NAMALWA (cell line): ENCODE data around the gene GNG12.

Experiments used
- DNase-seq: peaks from one replicate; pipeline ENCODE4 v3.0.0-alpha.2; 2015; ENCODE audit warnings: low spot score

GNG12 gene

GRCh38 chr1:67753776-67754525 is 79.3 kb downstream of the GNG12 start:
- no peak for DNase-seq

DNA sequence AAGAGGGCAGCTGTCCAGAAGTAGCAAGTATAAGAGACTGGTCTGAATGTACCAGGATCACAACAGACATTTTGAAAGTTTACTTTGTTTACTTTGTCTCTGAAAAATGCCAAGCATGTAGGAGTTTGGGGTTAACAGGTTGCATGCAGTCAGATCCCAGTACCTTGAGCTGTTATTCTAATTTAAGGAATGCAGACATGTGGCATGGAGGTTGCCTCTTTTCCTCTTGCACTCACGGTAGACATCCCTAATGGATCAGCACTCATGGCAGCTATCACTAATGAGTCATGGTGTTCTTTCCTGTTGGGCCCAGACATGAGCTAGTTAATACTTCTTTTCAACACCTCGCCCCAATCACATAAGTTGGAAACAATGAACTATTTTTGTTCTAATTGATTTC is 81.0 kb downstream of the GNG12 start:
- DNase-seq: no peak

- no peak for DNase-seq
These were observed 82.6 kb downstream of the GNG12 start for GRCh38 chr1:67750691-67751054.

GRCh38 chr1:67749844-67750690 is 83.2 kb downstream of the GNG12 start:
- no peak for DNase-seq

GRCh38 chr1:67749263-67749843 is 83.9 kb downstream of the GNG12 start:
- no peak for DNase-seq

GRCh38 chr1:67748630-67749029 is 84.6 kb downstream of the GNG12 start:
- no peak for DNase-seq

DNA sequence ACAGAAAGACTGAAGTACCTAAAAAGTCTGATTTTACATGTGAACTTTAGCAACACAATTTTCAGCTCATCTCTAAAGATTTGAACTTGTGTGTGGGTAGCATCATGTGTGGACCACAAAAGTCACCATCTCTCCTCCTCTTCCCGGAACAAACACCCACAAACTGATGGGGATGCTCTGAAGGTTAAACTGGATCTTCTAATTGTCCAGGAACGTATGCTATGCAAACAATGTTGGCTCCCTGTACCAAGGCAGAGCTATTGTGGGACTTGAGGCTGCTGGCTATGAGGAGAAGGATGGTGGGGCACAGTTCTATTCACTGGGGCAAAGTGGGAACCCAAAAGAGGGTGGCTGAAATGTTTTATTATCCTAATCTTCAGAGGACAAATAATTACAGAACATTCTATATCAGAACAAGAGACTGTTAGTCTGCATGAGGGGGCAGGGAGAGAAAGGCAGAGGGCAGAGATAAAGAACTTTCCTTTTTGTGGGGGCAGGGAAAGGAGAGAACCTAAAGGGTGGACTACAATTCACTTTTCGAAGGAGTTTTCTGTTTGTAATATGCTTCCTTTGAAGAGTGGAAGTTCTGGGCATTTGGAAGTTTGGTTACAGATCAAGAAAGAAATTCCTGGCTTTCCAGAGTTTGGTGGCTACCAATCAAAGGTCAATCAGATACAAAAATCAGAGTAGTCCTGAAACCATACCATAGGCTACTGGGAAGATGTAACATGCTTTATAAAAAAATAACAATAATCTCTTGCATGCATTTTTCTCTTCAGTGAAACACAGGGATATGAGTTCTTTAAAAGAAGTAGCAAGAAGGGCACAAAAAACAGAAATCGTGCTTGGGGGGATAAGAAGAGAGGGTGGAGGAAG is 85.4 kb downstream of the GNG12 start:
- DNase-seq: no peak

GRCh38 chr1:67745875-67746698 is 87.2 kb downstream of the GNG12 start:
- DNase-seq: no peak

DNA sequence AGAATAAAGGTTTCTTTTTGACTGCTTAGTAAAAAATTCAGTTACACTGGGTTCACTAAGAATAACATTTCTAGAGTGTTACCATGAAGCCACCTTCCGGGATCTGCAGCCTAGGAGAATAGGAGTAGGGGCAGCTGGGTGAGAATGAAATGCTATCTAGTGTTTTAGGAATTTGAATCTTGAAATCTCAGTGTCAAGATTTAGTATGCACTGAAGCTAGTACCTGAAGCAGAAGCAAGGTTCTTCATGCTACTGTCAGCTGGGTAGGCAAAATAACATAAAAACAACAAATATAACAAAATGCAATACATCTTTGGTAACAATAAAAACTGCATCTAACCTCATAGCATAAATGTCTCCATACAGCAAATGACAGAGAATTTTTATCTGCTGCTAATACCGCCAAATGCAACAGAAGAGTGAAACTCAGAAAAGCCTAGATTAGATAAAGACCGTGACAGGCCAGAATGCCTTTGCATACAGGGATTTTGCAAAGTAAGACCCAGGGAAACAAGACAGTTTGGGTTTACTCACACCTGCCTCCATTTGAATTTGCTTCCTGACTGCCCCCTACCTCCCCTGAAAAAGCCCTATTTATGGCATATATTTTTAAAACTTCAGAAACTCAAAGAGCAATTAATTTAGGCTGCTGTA is 90.1 kb downstream of the GNG12 start:
- DNase-seq: peak; percentile 40

- DNase-seq: no peak
These were observed 91.5 kb downstream of the GNG12 start for GRCh38 chr1:67741736-67742135.

DNA sequence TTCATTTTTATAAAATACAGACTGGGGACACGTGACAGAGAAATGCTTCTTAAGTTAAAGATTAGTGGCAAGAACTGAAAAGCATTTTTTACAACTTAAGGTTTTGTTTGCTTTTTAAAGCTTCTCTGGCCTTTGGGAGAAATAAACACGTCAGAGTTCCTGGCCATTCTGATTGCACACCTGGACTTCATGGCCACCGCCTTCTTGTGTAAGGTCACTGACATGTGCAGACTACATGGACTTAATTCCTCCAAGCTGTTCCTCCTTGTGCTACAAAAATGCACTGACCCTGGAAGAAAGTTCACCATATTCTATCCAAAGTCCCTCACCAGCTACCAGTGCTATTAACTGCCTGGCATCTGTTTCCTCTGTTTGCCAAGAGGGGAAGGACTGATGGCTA is 92.1 kb downstream of the GNG12 start:
- DNase-seq: no peak

GRCh38 chr1:67740543-67740942 is 92.7 kb downstream of the GNG12 start:
- no peak for DNase-seq

GRCh38 chr1:67739361-67739760 is 93.9 kb downstream of the GNG12 start:
- no peak for DNase-seq

DNA sequence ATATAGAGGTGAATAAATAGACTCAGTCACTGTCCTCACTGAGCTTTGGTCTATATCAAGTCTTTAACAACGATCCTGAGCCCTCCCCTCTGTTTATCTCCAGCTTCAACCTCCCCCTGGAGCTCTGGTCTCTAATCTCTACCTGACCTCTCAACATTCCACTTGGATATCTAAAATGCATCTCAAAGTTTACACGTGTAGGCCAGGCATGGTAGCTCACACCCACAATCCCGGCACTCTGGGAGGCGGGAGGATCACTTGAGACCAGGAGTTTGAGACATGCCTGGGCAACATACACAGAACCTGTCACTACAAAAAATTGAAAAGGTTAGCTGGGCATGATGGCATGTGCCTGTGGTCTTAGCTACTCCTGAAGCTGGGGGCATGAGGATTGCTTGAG is 94.9 kb downstream of the GNG12 start:
- no peak for DNase-seq

GRCh38 chr1:67737875-67738274 is 95.4 kb downstream of the GNG12 start:
- DNase-seq: no peak

DNA sequence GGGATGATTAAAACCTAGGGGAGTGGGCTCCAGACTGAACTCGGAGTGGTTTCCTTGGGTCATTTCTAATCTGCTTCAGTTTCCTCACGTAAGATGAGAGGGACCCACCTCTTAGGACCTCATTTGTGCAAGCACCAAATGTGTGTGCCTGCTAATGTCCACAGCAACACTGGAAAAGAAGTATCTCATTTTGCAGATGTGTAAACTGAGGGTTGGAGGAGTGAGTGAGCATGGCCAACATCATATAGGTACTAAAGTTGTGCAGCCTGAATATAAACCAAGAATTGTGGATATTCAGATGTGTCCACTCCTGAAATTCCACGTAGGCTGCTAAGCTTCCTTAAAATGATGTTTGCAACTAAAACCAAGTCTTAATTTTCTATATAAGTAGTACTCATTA is 96.5 kb downstream of the GNG12 start:
- DNase-seq: no peak

GRCh38 chr1:67735806-67736627 is 97.2 kb downstream of the GNG12 start:
- DNase-seq: peak; percentile 96

- peak; percentile 61 for DNase-seq
These were observed 98.1 kb downstream of the GNG12 start for GRCh38 chr1:67735206-67735605.

DNA sequence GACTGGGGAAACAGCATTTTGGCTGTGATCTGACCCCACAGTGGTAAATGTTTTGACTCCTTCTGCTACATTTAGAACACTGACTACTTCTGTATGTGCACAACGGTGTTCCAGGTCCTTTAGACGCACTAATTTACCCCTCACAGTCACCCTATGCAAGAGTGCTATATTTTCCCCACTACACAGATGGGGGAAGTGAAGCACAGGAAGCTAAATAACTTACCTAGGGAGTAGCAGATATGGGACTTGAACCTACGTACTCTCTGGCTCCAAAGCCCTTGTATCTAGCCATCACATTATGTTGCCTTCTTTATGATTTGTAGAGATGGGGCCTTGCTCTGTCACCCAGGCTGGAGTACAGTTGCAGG is 99.0 kb downstream of the GNG12 start:
- peak; percentile 57 for DNase-seq
